ENCODE measurements around the gene ONECUT2. TPM values are rescaled to one million over a fixed set of nuclear protein-coding genes. Genes with fewer than 3 reads are reported as not detected.

Gene ONECUT2
- total RNA-seq, 2 donors from 2014 or later, result 1.9 to 3.6 TPM

GRCh38 chr18:57443702-57444101 lies 8.5 kb downstream of the ONECUT2 start:
- H3K27me3 ChIP-seq (ENCODE audit: control insufficient read depth, insufficient read depth, low read length, poor library complexity, severe bottlenecking), result peaks cover 77% of the 10 kb centered on the region
- no peaks in the 10 kb centered on the region for H3K36me3 ChIP-seq (ENCODE audit: control insufficient read depth, insufficient read depth, low read length)
- TF ChIP-seq CTCF (conservative IDR thresholded peaks at IDR 0.05), result no peak
- no peaks in the 10 kb centered on the region for H3K9me3 ChIP-seq (ENCODE audit: control insufficient read depth, low read length)
- no peak overlapping the region for H3K9ac ChIP-seq (ENCODE audit: extremely low read depth, low read length, poor library complexity, severe bottlenecking)
- H3K36me3 Mint-ChIP-seq (ENCODE audit: low read depth), result no peaks in the 10 kb centered on the region
- no peak overlapping the region for H3K4me3 Mint-ChIP-seq
- peaks cover 82% of the 10 kb centered on the region for H3K27me3 Mint-ChIP-seq (ENCODE audit: insufficient read depth)
- DNase-seq, result no peak
- H3K27ac ChIP-seq (ENCODE audit: low read depth, low read length), result no peak overlapping the region
- WGBS, 2 experiments (ENCODE audit: insufficient coverage in 1 of 2, insufficient read length in 1 of 2), result 79 to 84% methylated on average over 2 to 3 of the region's 3 CpGs
- no peaks in the 10 kb centered on the region for H3K9me3 Mint-ChIP-seq
- H3K4me3 ChIP-seq (ENCODE audit: low read length), result no peak overlapping the region
- peaks cover 25% of the 10 kb centered on the region for H3K4me1 Mint-ChIP-seq
- H3K27ac Mint-ChIP-seq, result no peak overlapping the region
- no peaks in the 10 kb centered on the region for H3K4me1 ChIP-seq (ENCODE audit: control insufficient read depth, insufficient read depth, low read length)

GRCh38 chr18:57444301-57444759 lies 9.2 kb downstream of the ONECUT2 start:
- H3K27me3 ChIP-seq (ENCODE audit: control insufficient read depth, insufficient read depth, low read length, poor library complexity, severe bottlenecking), result peaks cover 70% of the 10 kb centered on the region

GRCh38 chr18:57445488-57446319 lies 10.5 kb downstream of the ONECUT2 start:
- Histone ChIP-seq H3K27ac (ENCODE audit: low read depth, low read length) (no peak overlapping the region), H3K4me1 (ENCODE audit: control insufficient read depth, insufficient read depth, low read length) (no peaks in the 10 kb centered on the region), H3K9ac (ENCODE audit: extremely low read depth, low read length, poor library complexity, severe bottlenecking) (no peak overlapping the region), H3K9me3 (ENCODE audit: control insufficient read depth, low read length) (no peaks in the 10 kb centered on the region), H3K4me3 (ENCODE audit: low read length) (no peak overlapping the region), H3K27me3 (ENCODE audit: control insufficient read depth, insufficient read depth, low read length, poor library complexity, severe bottlenecking) (peaks cover 57% of the 10 kb centered on the region), H3K36me3 (ENCODE audit: control insufficient read depth, insufficient read depth, low read length) (no peaks in the 10 kb centered on the region)
- no peak overlapping the region for H3K4me3 Mint-ChIP-seq
- H3K27ac Mint-ChIP-seq, result no peak overlapping the region
- H3K9me3 Mint-ChIP-seq, result no peaks in the 10 kb centered on the region
- H3K4me1 Mint-ChIP-seq, result peaks cover 11% of the 10 kb centered on the region
- WGBS, 2 experiments (ENCODE audit: insufficient coverage in 1 of 2, insufficient read length in 1 of 2), result 74 to 81% methylated on average over 4 to 8 of the region's 8 CpGs
- DNase-seq, result no peak
- no peaks in the 10 kb centered on the region for H3K36me3 Mint-ChIP-seq (ENCODE audit: low read depth)
- peaks cover 71% of the 10 kb centered on the region for H3K27me3 Mint-ChIP-seq (ENCODE audit: insufficient read depth)
- TF ChIP-seq CTCF (conservative IDR thresholded peaks at IDR 0.05), result no peak

More at GRCh38 chr18:57444301-57444759, 9.2 kb downstream of the ONECUT2 start:
- H3K9me3 Mint-ChIP-seq, result no peaks in the 10 kb centered on the region
- no peaks in the 10 kb centered on the region for H3K36me3 Mint-ChIP-seq (ENCODE audit: low read depth)
- no peak overlapping the region for H3K27ac Mint-ChIP-seq
- H3K27ac ChIP-seq (ENCODE audit: low read depth, low read length), result no peak overlapping the region
- H3K4me1 ChIP-seq (ENCODE audit: control insufficient read depth, insufficient read depth, low read length), result no peaks in the 10 kb centered on the region
- TF ChIP-seq CTCF (conservative IDR thresholded peaks at IDR 0.05), result no peak
- 81 to 94% methylated on average over 2 to 3 of the region's 3 CpGs for WGBS, 2 experiments (ENCODE audit: insufficient coverage in 1 of 2, insufficient read length in 1 of 2)
- H3K27me3 Mint-ChIP-seq (ENCODE audit: insufficient read depth), result peaks cover 81% of the 10 kb centered on the region
- H3K4me3 ChIP-seq (ENCODE audit: low read length), result no peak overlapping the region
- H3K9ac ChIP-seq (ENCODE audit: extremely low read depth, low read length, poor library complexity, severe bottlenecking), result no peak overlapping the region
- no peaks in the 10 kb centered on the region for H3K36me3 ChIP-seq (ENCODE audit: control insufficient read depth, insufficient read depth, low read length)
- H3K4me1 Mint-ChIP-seq, result peaks cover 19% of the 10 kb centered on the region
- H3K4me3 Mint-ChIP-seq, result no peak overlapping the region
- no peaks in the 10 kb centered on the region for H3K9me3 ChIP-seq (ENCODE audit: control insufficient read depth, low read length)
- no peak for DNase-seq

All from endodermal cell (in vitro differentiated cells).